ENCODE data around the gene SGCD. TPM values are rescaled to one million over a fixed set of nuclear protein-coding genes. Genes with fewer than 3 reads are reported as not detected.

The SGCD gene
- total RNA-seq, 1 donor from 2014 or later, result 0.64 TPM

GRCh38 chr5:156505101-156505500 lies 178.1 kb downstream of the SGCD start:
- DNase-seq (ENCODE audit: low read depth in 2 of 2), result no peak

GRCh38 chr5:156513123-156513815 lies 186.3 kb downstream of the SGCD start:
- DNase-seq (ENCODE audit: low read depth in 2 of 2), result no peak

GRCh38 chr5:156515121-156515520 lies 188.2 kb downstream of the SGCD start:
- no peak for DNase-seq (ENCODE audit: low read depth in 2 of 2)

GRCh38 chr5:156515803-156516360 lies 188.9 kb downstream of the SGCD start:
- no peak for DNase-seq (ENCODE audit: low read depth in 2 of 2)

- DNase-seq (ENCODE audit: low read depth in 2 of 2), result no peak
Observed at GRCh38 chr5:156522651-156523529, 195.9 kb downstream of the SGCD start.

- DNase-seq (ENCODE audit: low read depth in 2 of 2), result no peak
Observed at GRCh38 chr5:156523607-156524006, 196.6 kb downstream of the SGCD start.

GRCh38 chr5:156526081-156526925 lies 199.3 kb downstream of the SGCD start:
- DNase-seq (ENCODE audit: low read depth in 2 of 2), result no peak

- no peak for DNase-seq (ENCODE audit: low read depth in 2 of 2)
Observed at GRCh38 chr5:156527611-156528010, 200.6 kb downstream of the SGCD start.

GRCh38 chr5:156528673-156529072 lies 201.7 kb downstream of the SGCD start:
- DNase-seq (ENCODE audit: low read depth in 2 of 2), result no peak

GRCh38 chr5:156529892-156530291 lies 202.9 kb downstream of the SGCD start:
- DNase-seq (ENCODE audit: low read depth in 2 of 2), result no peak

- DNase-seq (ENCODE audit: low read depth in 2 of 2), result no peak
Observed at GRCh38 chr5:156531199-156531598, 204.2 kb downstream of the SGCD start.

- no peak for DNase-seq (ENCODE audit: low read depth in 2 of 2)
Observed at GRCh38 chr5:156532921-156533320, 206.0 kb downstream of the SGCD start.

- no peak for DNase-seq (ENCODE audit: low read depth in 2 of 2)
Observed at GRCh38 chr5:156534085-156534484, 207.1 kb downstream of the SGCD start.

GRCh38 chr5:156534906-156535485 lies 208.0 kb downstream of the SGCD start:
- DNase-seq (ENCODE audit: low read depth in 2 of 2), result no peak

GRCh38 chr5:156540491-156540890 lies 213.5 kb downstream of the SGCD start:
- no peak for DNase-seq (ENCODE audit: low read depth in 2 of 2)

- no peak for DNase-seq (ENCODE audit: low read depth in 2 of 2)
Observed at GRCh38 chr5:156541582-156541981, 214.6 kb downstream of the SGCD start.

GRCh38 chr5:156543348-156544145 lies 216.6 kb downstream of the SGCD start:
- no peak for DNase-seq (ENCODE audit: low read depth in 2 of 2)

- DNase-seq (ENCODE audit: low read depth in 2 of 2), result no peak
Observed at GRCh38 chr5:156552855-156553358, 225.9 kb downstream of the SGCD start.

GRCh38 chr5:156556666-156557406 lies 229.9 kb downstream of the SGCD start:
- no peak for DNase-seq (ENCODE audit: low read depth in 2 of 2)
